ENCODE measurements around the gene IGFBP6.

- TF ChIP-seq ZNF26 (tag by site-specific recombination; IDR thresholded peaks at IDR 0.05) (no peak), ZNF341 (tag by site-specific recombination; IDR thresholded peaks at IDR 0.05; ENCODE audit: low read depth) (no peak), REST (tag by site-specific recombination; IDR thresholded peaks at IDR 0.05) (no peak), KLF16 (tag by site-specific recombination; IDR thresholded peaks at IDR 0.05) (no peak), ZNF785 (tag by site-specific recombination; IDR thresholded peaks at IDR 0.05) (no peak), PBX3 (CRISPR knock-in tag; IDR thresholded peaks at IDR 0.05) (no peak), CTCF (tag by site-specific recombination; IDR thresholded peaks at IDR 0.05) (no peak), ZSCAN30 (tag by site-specific recombination; IDR thresholded peaks at IDR 0.05) (no peak), YY1 (tag by site-specific recombination; IDR thresholded peaks at IDR 0.05) (no peak), ZFP37 (tag by site-specific recombination; IDR thresholded peaks at IDR 0.05) (no peak; the same call in 1 of the 2 replicates), SETDB1 (IDR thresholded peaks at IDR 0.05; ENCODE audit: insufficient read length, low read length) (no peak), ZNF155 (tag by site-specific recombination; IDR thresholded peaks at IDR 0.05) (no peak), ZNF488 (tag by site-specific recombination; IDR thresholded peaks at IDR 0.05) (no peak)
Measured at GRCh38 chr12:53098354-53098981, 1.0 kb downstream of the IGFBP6 start.

Data from HEK293 (cell line).